Globus pallidus (tissue), 1 donor: Measurements from ENCODE around the gene TANGO2.

Experiments used
- DNase-seq: peaks from one replicate; pipeline ENCODE4 v3.0.0-alpha.2; 2015; ENCODE audit warnings: low spot score

The TANGO2 gene

GRCh38 chr22:20089226-20089976 is 68.5 kb downstream of the TANGO2 start:
- DNase-seq: no peak

GRCh38 chr22:20089977-20090729 is 69.2 kb downstream of the TANGO2 start:
- DNase-seq: no peak

- DNase-seq: no peak
Observed at GRCh38 chr22:20090730-20091240, 69.9 kb downstream of the TANGO2 start.

- DNase-seq: no peak
Observed at GRCh38 chr22:20091690-20092476, 71.0 kb downstream of the TANGO2 start.

GRCh38 chr22:20092477-20092854 is 71.6 kb downstream of the TANGO2 start:
- no peak for DNase-seq

DNA sequence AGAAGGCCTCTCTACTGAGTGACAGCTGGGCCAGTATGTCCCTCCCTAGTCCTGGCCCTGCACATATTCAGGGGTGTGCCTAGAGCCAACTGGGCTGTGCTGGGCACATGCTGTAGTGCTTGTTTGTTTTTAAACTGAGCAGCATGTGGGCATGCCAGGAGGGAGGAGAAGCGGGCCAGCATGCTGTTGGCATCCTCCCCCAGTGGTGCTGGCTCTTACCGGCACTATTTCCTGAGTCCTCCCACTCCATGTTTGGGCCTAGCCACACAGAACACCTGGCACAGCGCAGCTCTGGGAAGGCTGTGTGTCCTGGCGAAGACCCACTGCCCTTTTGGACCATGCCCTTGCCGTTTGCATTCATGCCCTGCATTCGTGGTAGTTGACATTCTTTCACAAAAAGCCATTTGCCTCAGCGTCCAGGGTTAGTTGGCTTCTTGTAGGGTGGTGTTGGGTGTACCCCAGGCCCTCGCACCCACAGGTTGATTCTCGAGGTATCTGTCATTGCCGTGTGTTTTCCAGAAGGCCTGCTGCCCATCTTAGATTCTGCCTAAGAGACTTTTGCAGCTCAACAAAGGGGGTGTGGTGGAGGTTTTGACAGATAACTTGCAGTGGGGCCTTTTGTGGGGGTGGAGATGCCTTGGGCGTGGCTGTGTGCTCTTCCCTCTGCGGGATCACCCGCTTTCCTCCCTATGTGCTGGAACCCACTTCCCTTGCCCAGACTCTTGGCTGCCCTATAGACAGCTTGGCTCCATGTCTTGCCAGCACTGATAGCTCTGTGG is 72.7 kb downstream of the TANGO2 start:
- peak; percentile 44 for DNase-seq

DNA sequence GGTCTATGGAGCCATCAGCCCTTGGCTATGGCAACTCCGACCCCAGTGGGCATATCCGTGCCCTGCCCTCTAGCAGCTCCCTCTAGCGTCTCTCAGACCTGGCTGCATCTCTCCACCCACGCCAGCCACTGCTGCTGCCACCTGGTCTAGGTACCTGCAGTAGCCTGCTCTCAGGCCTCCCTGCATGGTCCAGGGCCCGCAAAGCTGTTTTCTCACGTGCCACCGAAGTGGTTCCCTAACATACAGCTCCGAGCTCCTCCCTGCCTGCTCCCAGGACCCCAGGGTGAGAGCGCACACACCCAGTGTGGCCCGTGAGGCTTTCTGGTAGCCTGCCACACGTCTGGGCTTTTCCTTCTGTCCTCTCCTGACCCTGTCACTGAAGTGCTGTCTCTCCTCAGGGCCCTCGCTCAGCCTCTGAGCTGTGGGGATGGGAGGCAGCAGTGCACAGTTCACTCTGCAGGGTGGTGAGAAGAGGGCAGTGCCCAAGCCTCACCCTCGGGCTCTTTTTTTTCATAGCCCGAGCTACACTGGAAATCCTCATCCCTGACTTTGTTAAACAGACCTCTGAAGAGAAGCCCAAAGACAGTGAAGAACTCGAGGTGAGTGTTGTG is 73.4 kb downstream of the TANGO2 start:
- no peak for DNase-seq

DNA sequence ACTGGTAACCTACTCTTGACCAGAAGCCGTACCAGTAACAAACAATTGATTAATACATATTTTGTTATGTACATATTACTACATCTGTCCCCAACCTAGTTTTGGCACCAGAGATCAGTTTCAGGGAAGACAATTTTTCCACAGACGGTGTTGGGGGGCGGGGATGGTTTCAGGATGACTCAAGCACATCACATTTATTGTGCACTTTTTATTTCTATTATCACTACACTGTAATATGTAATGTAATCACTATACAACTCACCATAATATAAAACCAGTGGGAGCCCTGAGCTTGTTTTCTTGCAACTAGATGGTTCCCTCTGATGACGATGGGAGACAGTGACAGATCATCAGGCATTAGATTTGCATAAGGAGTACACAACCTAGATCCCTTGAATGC is 74.6 kb downstream of the TANGO2 start:
- no peak for DNase-seq

DNA sequence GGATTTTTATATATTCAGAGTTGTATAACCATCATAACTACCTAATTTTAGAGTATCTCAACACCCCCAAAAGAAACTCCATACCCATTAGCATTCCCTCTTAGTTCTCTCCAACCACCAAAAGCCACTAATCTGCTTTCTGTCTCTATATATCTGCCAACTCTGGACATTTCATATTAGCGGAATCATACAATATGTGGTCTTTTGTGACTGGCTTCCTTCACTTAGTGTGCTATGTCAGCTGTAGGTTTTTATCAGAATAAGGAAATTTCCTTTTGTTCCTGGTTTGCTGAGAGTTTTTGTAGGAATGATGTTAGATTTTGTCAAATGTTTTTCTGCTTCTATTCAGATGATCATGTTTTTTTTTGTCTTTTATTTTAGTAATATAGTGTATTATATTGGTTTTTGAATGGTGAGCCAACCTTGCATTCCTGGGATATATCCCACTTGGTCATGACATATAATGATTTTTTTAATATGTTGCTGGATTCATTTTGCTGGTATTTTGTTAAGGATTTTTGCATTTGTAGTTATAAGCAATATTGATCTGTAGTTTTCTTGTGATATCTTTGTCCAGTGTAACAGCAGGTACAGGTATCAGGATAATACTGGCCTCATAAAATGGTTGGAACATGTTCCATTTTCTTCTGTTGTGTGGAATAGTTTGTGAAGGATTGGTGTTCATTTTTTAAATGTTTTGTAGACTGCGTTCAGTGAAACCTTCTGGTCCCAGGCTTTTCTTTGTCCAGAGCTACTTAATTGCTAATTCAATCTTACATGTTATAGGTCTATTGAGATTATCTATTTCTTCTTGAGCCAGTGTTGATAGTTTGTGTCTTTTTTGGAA is 75.9 kb downstream of the TANGO2 start:
- no peak for DNase-seq

- DNase-seq: no peak
Observed at GRCh38 chr22:20099099-20099711, 78.3 kb downstream of the TANGO2 start.

- DNase-seq: no peak
Observed at GRCh38 chr22:20101638-20102037, 80.7 kb downstream of the TANGO2 start.

DNA sequence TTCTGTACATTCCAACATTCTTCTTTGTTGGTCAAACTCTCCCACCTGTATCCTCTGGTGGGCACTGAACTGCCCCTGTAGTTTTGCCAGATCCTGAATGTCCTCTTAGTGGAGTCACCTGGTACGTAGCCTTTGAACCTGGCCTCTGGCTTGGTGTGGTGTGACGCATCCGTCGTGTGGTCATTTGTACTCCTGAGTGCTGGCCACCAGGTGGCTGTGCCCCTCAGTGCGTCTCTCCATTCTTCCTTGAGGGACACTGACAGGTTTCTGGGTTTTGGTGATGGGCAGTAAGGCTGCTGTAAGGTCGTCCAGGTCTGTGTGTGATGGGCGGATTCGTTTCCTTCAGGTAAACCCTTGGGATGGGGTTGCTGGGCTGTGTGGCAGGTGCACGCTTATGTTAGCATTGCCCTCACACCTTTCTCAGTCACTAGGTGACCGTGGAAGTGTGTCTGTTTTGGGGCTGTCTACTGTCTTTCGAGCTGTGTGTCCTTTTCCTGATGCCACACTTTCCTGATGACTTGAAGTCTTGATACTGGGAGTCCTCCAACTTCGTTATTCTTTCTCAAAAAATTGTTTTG is 81.4 kb downstream of the TANGO2 start:
- no peak for DNase-seq

DNA sequence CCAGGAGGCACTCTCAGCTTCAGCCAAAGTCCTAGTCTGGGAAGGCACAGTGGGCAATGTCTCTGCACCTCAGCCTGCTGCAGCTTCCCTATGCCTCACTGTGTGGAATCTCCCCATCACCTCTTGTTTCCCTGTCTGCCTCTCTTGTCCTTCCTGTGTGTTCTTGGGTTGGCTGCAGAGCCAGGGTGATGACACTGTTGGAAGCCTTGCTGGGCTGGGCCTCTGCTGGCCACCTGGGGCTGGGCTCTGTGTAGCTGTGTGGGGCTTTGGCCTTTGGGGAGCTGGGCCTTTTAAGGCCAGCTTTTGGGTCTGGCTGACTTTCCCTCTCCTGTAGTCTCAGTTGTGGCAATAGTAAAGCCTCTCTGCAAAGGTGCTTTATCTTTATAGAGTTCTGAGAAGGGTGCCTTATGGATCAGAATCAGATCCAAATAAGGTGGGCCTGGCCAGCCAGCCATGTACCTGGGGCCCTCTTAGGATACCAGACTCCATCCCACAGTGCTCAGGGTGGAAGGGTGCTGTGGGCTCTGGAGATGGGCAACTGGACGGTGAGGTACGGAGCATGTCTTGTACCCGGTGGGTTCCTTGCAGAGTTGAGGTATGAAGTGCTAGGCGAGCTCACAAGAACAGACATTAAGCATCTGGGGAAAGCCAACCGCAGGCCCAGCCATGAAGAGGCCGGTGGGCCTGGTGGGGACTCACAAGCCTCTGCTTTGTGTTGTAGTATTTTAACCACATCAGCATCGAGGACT is 84.7 kb downstream of the TANGO2 start:
- DNase-seq: no peak

GRCh38 chr22:20106205-20106848 is 85.4 kb downstream of the TANGO2 start:
- no peak for DNase-seq

- DNase-seq: no peak
Observed at GRCh38 chr22:20106849-20107237, 85.9 kb downstream of the TANGO2 start.

DNA sequence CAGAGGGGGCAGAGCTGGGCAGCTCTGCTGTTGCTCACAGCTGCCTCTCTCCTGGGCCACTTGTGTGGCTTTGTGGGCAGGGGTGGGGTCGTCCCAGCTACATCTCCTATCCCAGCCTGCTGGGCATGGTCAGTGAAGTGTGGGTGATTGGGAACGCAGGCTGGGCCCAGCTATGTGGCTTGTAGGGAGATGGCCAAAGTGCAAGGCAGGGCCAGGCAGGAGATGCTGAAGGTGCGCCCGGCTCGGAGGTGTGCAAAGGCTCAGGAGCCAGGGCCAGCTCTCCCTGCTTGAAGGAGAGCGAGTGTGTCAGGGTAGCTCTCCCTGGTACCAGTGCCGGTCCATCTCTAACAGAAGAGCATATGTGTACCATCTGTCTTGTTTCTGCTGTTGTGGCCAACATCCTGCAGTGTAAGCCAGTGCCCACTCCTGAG is 86.6 kb downstream of the TANGO2 start:
- DNase-seq: no peak

GRCh38 chr22:20107951-20108756 is 87.2 kb downstream of the TANGO2 start:
- DNase-seq: no peak
